Measurements from ENCODE around the gene PRR36.

Gene PRR36

DNA sequence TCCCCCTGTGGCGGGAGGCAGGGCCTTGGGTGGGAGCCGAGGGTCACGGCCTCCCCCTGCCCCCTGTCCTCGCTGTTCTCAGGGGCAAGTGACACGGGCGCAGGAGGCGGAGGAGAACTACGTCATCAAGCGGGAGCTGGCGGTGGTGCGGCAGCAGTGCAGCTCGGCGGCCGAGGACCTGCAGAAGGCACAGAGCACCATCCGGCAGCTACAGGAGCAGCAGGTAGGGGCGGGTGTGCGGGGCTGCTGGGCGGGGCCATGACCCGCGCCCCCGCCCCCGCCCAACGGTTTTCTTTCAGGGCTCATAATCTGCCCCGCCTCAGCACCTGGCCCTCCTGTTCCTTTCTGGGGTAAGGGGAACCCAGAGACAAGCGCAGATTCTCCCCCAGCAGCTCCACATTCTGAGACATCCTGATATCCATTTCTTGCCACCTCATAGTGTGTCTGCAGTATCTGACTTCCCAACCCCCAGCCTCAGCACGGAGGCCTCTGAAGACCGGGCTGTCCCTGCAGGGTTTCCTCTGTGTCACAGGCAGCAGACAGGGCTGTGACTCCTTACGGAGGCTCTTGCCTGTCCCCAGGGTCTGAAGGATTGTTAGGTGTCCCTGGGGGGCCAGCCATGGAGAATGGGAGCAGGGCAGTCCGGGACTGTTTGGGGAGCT is 15.9 kb downstream of the PRR36 start:
- FAIRE-seq: no peak

DNA sequence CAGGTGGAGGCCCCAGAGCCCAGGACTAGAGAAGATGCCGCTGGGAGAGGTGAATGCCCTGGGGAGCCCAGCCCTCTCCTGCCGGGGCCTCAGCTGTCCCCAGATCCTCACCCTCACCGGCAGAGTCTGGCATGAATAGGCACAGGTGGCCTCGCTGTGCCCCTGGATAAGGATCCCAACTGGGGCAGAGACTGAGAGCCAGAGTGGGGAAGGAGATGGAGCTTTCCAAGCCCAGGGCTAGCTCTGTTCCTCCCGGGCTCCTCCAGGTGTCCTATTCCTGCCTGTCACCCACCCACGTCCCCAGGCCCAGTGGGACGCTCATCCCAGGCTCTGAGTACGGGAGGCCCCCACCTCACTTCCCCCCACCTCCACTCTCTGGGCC is 16.5 kb downstream of the PRR36 start:
- no peak for FAIRE-seq

DNA sequence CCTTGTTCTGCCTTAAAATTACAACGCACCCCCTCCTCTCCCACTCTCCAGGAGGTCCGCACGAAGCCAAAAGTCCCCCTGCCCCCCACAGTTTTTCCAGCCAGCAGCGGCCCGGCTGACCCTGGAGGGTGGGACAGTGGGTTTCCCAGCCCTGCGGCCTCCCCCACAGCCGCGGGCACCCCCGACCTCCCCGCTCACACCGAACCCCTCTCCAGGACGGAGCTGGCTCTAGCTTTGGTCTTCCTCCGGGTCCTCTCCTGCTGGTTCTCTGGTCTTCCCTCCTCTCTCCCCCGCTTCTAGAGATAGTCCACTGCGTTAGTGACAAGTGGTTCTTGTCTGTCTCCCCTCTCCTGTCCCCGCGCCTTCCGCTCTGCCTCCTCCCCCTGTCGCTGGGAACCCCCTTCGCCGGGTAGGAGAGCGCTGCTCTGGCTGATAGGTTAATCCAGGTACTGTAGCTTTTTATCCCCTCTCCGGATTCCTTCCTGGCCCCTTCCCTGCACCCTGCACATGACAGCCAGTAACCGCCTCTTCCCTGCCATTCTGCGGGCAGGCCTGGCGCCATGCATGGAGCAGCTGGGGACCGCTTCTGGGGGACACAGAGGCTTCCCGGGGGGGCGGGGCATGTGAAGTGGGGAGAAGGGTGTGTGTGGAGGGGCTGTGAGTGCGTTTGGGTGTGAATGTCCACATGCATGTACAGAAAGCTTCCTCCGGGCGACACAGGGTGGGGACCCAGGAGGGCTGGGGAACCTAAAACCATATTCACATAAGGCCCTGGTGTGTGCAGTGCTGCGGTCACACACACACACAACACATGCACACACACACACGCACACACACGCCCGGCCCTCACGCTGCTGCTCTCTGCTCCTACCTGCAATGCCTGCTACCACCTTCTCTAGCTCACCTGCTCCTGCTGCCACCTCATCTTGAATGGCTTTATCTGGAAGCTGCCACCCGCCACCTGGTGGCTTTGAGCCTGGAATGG is 17.2 kb downstream of the PRR36 start:
- no peak for FAIRE-seq

DNA sequence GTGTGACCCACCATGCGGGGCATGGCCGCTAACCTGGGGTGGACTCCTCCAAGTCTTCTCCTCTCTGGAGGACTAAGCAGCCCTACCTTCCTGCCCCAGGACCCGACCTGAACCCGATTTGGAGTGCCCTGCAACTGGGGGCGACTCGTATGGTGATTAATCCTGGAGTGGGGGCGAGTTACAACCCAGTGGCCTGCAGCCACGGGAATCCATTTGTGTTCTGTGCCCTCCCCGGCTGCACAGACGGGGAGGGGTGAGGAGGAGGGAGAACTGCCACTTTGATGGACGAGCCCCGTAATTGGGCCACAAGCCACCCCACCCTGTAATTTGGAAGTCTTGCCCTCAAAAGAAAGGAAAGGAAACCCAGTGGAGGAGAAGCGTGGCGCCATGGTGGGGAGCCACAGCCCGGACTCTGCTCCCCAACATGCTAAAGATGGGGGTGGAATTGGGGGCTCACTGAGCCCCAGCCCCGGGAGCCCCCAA is 18.0 kb downstream of the PRR36 start:
- no peak for FAIRE-seq

DNA sequence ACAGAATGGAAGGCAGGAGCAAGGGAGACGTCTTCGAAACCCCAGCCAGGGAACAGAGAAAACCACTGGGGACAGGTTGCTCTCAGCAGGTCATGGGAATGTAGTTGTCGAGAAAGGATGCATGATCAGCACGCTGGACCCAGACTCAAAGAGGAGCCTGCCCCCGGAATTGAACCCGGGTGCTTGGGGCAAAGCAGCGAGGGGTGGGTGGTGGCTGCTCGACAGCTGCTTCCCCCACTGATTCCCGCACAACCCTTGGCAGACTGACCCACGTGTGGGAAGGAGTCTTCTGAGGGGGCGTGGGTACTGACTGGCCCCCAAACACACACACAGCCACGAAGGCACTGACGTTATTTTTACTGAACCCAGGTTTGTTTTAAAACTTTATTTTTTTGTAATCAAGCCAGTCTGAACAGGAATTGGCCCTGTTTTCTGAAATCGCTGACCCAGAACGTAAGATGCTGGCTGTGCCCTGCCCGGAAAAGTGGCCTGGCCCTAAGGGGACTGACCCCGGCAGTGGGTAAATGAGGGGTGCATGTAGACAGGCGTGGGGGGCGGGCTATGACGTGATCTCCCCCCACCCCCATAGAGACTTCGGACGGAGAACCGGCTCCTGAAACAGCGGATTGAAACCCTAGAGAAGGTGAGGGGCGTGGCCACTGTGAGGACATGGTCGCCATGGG is 18.6 kb downstream of the PRR36 start:
- no peak for FAIRE-seq

DNA sequence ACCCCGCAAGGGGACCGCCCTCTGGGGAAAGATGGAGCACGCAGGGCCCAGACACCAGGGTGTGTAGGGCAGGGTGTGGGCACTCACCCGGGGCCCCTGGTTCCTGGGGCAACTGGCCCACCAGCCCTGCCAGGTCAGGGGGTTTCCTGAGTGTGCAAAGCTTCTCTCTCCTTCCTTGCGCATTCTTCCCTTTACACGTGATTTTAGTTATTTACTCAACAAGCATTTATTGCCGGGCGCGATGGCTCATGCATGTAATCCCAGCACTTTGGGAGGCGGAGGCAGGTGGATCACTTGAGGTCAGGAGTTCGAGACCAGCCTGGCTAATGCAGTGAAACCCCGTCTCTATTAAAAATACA is 20.4 kb downstream of the PRR36 start:
- no peak for FAIRE-seq

DNA sequence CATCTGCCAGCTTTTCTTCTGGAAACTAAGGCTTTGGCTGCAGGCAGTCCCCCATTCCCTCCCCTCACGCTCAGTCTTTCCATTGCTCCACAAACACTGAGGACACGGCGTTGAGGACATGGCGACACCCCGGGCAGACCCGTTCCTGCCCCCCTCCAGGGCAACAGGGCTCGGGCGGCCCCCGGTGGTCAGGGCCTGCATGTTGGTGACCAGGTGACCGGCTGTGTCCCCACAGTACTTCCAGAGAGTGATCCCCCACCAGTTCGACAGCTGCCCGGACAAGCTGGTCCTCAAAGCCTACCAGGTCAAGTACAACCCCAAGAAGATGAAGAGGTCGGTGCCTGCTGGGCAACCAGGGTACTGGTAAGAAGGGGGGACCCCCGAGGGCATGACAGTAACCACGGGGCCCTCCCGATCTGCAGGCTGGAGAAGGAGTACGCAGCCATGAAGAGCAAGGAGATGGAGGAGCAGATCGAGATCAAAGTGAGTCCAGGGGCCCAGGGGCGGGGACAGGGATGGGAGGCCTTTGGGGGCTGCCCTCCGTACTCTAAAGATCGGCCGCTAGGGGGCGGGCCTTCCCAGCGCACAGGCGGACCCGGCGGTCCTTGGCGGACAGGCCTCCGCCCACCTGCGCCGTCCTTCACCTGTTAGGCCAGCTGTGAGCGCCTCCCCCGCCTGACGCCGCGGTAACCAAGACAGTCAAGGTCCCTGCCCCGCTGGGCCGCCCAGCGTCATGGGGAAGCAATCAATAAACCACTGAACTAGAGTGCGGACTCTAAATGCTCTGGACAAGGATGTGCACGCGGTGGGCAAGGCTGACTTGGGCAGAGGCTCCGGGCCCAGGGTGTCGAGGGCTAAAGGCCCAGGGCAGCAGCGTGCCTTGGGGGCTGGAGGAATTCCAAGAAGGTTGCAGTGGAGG is 21.1 kb downstream of the PRR36 start:
- FAIRE-seq: no peak

DNA sequence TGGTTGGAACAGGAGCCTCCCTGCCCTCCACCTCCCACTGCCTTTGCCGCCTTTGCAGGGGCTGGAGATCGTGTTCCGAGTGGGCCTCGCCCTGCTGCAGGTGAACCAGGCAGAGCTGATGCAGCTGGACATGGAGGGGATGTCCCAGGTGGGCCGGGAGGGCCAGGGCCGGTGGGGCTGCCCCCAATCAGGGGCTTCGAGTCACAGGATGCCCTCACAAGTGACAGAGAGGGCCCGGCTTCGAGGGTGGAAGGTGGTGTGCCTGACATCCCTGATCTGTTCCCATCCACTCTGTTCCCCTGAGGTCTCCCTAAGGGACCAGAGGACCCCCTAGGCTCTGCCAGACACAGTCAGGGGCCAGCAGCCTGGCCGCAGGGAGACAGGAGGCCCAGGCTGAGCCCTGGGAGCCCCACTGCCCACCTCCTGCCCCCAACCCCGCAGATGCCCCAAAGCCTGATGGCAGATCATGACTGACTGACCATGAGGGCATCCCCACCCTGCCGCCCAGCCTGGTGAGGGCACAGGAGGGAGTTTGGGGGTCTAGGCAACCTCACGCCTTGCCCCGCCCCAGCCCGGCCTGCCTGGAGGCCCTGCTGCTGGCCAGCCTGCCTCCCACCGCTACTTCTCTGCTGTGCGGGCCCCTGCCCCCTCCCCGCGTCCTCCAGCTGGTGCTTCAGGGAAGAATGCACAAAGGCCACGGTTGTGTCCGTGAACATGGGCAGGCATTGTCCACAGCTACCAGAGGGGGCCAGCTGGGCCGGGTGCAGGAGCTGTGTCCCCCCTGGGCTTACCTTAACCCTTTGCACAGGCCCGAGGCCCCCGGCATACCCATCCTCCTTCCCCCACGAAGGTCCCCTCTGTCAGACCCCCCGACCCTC is 22.3 kb downstream of the PRR36 start:
- FAIRE-seq: no peak

DNA sequence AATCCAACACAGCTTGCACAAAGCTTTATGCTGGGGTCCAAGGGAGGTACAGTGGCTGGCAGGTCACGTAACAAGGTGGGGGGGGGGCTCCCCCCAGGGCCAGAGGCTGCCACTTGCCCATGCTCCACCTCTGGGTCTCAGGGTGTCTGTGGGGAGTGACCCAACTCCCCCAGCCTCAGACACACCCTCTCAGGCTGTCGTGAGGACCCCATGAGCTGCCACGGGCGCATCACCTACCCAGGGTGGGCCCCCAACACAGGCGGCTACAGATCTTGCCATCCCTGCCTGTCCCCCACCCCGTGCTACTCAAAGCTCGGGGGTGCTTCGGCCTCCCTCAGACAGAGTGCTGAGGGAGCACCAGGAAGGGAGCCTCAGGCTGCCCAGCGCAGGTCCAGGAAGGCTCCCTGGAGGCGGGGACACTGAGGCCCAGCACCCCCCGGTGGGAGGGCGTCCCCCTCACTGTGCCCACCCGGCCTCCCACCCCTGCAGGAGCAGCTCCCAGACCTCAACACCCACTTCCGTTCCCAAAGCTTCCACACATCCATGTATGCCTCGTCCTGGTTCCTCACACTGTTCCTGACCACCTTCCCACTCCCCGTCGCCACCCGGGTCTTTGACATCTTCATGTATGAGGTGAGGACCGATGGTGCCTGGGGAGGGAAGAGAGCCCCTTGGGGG is 23.1 kb downstream of the PRR36 start:
- FAIRE-seq: no peak

DNA sequence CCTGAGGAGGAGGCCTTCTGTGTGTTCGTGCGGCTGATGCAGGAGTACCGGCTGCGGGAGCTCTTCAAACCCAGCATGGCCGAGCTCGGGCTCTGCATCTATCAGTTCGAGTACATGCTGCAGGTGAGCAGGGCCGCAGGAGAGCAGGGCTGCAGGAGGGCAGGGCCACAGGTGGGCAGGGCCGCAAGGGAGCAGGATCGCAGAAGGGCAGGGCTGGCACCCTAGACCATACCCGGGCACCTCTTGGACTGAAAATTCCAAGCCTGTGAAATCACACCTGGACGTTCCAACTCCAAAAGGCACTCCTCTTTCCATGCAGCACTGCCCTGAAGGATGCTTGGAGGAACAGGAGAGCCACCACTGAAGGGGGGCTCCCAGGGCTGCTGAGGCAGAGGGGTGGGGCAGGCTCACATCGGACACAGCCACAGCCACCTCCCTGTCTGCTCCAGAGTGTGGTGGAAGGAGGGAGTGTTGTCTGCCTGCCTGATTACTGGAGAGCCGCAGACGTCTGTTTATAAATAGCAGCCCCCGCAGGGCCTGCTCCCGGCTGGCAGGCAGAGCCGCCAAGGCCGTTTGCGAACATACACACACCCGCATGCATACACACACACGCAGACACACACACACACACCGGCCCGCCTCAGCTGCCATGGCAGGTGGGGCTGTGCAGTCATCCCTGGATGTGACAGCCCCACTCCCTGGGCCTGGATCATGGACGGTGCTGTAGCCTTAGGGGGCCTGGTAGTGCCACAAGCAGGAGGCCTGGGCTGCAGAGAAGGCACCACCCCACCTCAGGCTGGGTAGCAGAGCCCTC is 24.0 kb downstream of the PRR36 start:
- FAIRE-seq: no peak

DNA sequence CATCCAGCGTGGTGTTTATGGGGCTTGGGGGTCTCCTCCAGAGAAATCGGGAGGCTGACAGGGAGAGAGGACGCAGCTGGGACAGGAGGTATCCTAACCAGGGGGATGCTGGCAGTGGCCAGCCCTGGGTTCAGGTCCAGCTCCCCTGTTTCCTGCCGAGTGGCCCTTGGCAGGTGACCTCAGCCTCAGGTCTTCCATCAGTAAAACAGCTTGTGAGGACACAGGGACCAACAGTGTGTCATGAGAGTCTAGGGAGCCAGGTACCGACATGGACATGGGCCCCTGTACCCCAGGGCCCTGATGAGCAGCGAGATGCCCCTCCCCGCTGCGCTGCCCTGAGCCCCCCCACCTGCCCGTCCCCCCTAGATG is 24.6 kb downstream of the PRR36 start:
- FAIRE-seq: no peak

DNA sequence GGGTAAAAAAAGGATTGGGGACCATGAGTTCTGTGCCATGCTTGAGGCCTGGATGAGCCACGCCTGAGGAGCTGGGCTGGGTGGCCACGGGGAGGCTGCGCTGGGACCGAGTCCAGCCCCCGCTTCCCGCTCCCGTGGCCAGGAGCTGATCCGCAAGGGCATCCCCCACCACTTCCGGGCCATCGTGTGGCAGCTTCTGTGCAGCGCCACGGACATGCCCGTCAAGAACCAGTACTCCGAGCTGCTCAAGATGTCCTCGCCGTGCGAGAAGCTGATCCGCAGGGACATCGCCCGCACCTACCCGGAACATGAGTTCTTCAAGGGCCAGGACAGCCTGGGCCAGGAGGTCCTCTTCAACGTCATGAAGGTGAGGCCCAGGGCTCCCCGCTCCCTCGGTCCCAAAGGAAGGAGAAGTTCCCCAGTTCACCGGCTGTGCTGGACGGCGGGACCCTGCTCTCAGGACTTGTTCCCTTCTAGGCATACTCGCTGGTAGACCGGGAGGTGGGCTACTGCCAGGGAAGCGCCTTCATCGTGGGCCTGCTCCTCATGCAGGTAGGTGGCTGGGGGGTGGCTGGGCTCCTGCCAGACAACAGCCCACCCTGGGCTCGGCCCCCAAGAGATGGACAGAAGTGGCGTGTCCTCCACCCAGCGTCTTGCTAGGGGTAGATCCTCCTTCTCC is 25.3 kb downstream of the PRR36 start:
- no peak for FAIRE-seq

DNA sequence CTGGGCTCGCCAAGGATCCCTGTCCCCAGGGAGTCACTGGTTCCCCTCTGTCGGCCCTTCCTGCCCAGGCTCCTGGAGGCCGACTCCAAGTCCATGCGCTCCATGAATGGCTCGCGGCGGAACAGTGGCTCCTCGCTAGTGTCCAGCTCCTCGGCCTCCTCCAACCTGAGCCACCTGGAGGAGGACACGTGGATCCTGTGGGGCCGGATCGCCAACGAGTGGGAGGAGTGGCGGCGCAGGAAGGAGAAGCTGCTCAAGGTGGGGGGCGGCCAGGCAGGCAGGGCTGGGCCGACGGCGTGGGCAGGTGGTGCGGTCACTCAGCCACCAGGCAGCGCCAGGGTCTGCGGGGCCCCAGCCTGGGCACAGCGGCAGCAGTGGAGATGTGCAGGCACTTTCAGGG is 26.5 kb downstream of the PRR36 start:
- no peak for FAIRE-seq

DNA sequence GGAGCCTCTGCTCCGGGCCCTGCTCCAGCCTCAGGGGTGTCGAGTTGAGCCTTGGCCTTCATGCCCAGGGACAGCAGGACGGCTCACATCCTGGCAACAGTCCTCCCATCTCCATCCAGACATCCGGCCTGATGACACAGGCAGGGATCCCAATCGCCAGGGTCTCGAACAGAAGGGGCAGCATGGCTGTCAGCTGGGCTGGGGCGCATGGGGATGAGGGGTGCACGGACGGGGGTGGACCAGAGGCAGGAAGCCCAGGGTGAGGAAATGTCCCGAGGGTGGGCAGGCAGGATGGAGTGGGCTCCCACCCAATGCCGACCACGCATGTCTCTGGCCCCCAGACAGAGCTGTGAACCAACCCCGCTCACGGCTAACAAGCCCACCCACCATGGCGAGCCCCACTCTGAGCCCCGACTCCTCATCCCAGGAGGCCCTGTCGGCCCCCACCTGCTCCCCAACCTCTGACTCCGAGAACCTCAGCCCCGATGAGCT is 28.0 kb downstream of the PRR36 start:
- no peak for FAIRE-seq

DNA sequence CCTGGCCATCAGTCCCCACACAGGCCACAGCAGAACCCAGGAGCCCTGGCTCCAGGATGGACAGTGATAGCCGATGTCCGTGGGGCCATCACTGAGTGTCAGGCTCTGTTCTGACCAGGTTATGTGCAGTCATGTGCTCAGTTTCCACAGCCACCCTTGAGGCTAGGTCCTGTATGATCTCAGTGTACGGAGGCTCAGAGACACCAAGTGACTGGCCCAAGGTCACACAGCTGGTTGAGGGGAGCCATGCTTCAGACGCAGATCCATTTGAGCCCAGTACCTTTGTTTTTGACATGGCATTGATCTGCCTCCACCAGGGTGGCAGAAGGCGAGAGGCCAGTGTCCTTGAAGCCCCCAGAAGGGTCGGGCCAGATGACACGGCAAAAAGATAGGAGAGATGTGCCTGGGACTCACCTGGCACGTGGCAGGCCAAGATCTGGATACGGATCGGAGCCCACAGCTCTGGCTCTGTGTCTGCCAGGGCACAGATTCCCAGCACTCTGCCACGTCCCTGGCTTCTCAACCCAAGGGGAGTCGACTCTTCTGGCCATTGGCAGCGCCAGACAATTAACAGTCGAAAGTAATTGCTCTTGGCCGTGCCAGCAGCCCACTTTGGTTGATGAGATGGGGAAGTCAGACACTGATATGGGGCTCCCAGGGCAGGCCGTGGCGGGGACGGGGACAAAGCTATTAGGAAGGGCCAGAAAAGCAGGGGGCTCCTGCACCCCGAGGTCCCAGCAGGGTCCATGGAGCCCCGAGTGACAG is 28.6 kb downstream of the PRR36 start:
- no peak for FAIRE-seq

DNA sequence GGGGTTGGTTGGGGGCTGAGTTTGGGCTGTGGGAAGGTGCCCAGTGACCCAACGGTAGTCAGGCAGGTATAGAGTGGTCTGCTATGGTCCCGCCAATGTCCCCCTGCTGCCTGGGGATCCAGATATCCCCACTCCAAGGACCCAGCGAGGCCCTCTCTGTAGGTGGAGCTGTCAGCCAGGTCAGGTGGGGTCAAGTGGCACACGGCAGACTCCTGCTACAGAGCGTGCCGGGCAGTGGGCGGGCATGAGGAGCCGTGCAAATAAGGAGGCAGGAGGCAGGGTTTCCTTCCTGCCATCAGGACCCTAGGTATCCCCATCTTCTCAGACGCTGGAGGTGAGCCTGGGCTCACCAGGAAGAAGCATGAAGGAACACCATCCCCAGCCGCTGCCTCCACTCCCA is 29.2 kb downstream of the PRR36 start:
- no peak for FAIRE-seq

DNA sequence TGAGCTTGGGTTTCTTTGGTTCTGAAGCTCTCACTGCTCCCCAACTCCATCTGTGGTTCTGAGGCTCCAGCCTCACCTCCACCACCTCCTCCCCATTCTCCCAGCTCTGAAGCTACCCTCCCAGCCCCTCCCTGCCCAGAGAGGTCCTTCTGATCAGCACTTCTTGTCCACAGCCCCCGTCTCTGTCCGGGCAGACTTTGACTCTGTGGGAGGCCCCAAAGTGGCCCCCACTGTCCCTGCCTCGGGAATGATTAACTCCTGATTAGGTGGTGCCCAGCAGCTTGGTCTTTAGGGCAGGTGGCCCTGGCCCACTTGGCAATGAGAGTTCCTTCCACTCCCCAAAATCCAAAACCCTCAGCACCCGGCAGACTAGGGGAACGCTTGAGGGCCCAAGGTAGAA is 29.8 kb downstream of the PRR36 start:
- no peak for FAIRE-seq

DNA sequence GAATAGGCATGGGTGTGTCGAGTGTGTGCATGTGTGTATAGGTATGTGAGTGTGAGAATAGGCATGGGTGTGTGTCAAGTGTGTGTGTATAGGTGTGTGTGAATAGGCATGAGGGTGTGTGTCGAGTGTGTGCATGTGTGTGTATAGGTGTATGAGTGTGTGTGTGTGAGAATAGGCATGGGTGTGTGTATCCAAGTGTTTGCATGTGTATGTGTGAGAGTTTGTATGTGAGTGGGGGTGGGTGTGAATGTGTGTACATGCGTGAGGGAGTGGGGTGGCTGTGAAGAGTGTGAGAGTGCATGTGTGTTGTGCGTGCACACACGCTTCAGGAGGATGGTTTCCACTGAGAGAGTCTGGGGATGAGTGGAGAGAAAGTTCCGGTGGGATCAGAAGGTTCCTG is 30.7 kb downstream of the PRR36 start:
- no peak for FAIRE-seq
